NB4 (cell line): ENCODE data around the gene ABCA2.

Experiments used
- MYC ChIP-seq: IDR thresholded peaks from 2 replicates; pipeline ENCODE4 v1.6.1; 2011; ENCODE audit warnings: low read depth, low read length
- POLR2A ChIP-seq: IDR thresholded peaks from 2 replicates; pipeline ENCODE4 v1.6.1; 2011; ENCODE audit warnings: mild to moderate bottlenecking; ENCODE audit not compliant: insufficient read length; ENCODE audit errors: extremely low read depth
- TF ChIP-seq, protein P1 (sequence below): IDR thresholded peaks from one replicate; pipeline ENCODE4 v1.5.1; 2012; ENCODE audit warnings: low read depth, low read length
- TF ChIP-seq, protein P2 (sequence below): IDR thresholded peaks from 2 replicates; pipeline ENCODE4 v1.6.1; 2011; ENCODE audit warnings: low read depth, low read length

DNA sequence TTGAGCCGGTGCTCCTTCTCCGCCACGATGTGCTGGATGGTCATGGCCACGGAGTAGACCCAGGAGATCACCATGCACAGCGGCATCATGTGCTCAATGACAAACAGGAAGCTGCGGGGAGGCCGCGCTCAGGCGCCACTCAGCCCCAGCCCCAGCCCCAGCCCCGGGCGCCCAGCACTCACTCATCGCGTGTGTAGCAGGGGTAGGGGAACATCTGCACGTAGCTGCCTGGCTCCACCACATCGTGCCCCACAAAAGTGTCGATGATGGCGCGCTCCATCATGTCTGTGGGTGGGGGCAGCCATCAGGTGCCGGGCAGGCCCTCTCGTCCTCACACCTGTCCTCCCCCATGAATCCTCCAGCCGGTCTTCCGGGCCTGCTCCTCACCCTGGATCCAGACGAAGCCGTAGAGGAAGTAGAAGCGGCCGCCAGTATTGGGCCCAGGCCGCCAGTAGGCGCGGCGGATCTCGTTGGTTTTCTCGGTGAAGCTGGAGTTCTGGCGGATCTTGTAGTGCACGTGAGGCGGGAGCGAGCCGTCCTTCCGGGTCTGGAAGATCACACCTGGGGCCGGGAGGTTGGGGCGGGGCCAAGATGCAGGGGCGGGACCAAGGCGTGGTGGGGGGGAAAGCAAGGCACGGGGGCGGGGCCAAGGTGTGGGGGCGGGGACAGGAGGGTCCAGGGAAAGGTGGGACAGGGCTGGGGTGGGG is 10.1 kb downstream of the ABCA2 start:
- TF ChIP-seq, protein P1, sequence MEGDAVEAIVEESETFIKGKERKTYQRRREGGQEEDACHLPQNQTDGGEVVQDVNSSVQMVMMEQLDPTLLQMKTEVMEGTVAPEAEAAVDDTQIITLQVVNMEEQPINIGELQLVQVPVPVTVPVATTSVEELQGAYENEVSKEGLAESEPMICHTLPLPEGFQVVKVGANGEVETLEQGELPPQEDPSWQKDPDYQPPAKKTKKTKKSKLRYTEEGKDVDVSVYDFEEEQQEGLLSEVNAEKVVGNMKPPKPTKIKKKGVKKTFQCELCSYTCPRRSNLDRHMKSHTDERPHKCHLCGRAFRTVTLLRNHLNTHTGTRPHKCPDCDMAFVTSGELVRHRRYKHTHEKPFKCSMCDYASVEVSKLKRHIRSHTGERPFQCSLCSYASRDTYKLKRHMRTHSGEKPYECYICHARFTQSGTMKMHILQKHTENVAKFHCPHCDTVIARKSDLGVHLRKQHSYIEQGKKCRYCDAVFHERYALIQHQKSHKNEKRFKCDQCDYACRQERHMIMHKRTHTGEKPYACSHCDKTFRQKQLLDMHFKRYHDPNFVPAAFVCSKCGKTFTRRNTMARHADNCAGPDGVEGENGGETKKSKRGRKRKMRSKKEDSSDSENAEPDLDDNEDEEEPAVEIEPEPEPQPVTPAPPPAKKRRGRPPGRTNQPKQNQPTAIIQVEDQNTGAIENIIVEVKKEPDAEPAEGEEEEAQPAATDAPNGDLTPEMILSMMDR, result no peak
- TF ChIP-seq POLR2A (no peak), MYC (no peak)
- TF ChIP-seq, protein P2, sequence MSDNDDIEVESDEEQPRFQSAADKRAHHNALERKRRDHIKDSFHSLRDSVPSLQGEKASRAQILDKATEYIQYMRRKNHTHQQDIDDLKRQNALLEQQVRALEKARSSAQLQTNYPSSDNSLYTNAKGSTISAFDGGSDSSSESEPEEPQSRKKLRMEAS, result no peak
